T-helper 2 cell treated with Interferon-gamma antibody and Interleukin-4, amounts not matched to agents 5 μg/mL and 100 μg/mL, for 36 hours (primary cell): ENCODE measurements around the gene VSIG4.
A peak's percentile ranks its signal among the peaks of the same experiment; 100 is the strongest.

ENCODE experiments used
- DNase-seq: peaks from one replicate; pipeline ENCODE4 v3.0.0; 2021; ENCODE audit warnings: low spot score
- H3K27ac Mint-ChIP-seq: one replicate; pipeline ENCODE4 v1.8.0; 2021; ENCODE audit warnings: mild to moderate bottlenecking, mixed read lengths
- H3K27me3 Mint-ChIP-seq: one replicate; pipeline ENCODE4 v1.8.0; 2021; ENCODE audit warnings: low read depth, mixed read lengths
- H3K36me3 Mint-ChIP-seq: one replicate; pipeline ENCODE4 v1.8.0; 2021; ENCODE audit warnings: low read depth, mixed read lengths
- H3K4me1 Mint-ChIP-seq: one replicate; pipeline ENCODE4 v1.8.0; 2021; ENCODE audit warnings: low read depth, mixed read lengths
- H3K4me3 Mint-ChIP-seq: one replicate; pipeline ENCODE4 v1.8.0; 2022; ENCODE audit warnings: mild to moderate bottlenecking, moderate library complexity, mixed read lengths
- H3K9me3 Mint-ChIP-seq: one replicate; pipeline ENCODE4 v1.8.0; 2021; ENCODE audit warnings: mixed read lengths

The VSIG4 gene

GRCh38 chrX:66020631-66021334 is 19.1 kb downstream of the VSIG4 start:
- peaks cover 61% of the 10 kb centered on the region for H3K4me1 Mint-ChIP-seq
- peak overlapping the region; percentile 60 for H3K4me3 Mint-ChIP-seq
- no peaks in the 10 kb centered on the region for H3K9me3 Mint-ChIP-seq
- peak overlapping the region; percentile 69 for H3K27ac Mint-ChIP-seq
- DNase-seq = no peak
- peaks cover 32% of the 10 kb centered on the region for H3K36me3 Mint-ChIP-seq
- H3K27me3 Mint-ChIP-seq = no peaks in the 10 kb centered on the region

GRCh38 chrX:66019974-66020373 is 19.9 kb downstream of the VSIG4 start:
- H3K27me3 Mint-ChIP-seq = no peaks in the 10 kb centered on the region
- peak overlapping the region; percentile 60 for H3K4me3 Mint-ChIP-seq
- peak overlapping the region; percentile 21 for H3K27ac Mint-ChIP-seq
- H3K36me3 Mint-ChIP-seq = peaks cover 32% of the 10 kb centered on the region
- DNase-seq = no peak
- no peaks in the 10 kb centered on the region for H3K9me3 Mint-ChIP-seq
- H3K4me1 Mint-ChIP-seq = peaks cover 61% of the 10 kb centered on the region

- Mint-ChIP-seq H3K4me1 (peaks cover 64% of the 10 kb centered on the region), H3K27ac (no peak overlapping the region), H3K27me3 (no peaks in the 10 kb centered on the region), H3K36me3 (peaks cover 32% of the 10 kb centered on the region), H3K9me3 (no peaks in the 10 kb centered on the region), H3K4me3 (peak overlapping the region; percentile 84)
- DNase-seq = no peak
Observed at GRCh38 chrX:66019310-66019652, 20.6 kb downstream of the VSIG4 start.

- Mint-ChIP-seq H3K9me3 (no peaks in the 10 kb centered on the region), H3K27me3 (no peaks in the 10 kb centered on the region), H3K4me3 (peak overlapping the region; percentile 84), H3K36me3 (peaks cover 32% of the 10 kb centered on the region), H3K27ac (no peak overlapping the region), H3K4me1 (peaks cover 64% of the 10 kb centered on the region)
- DNase-seq = no peak
Observed at GRCh38 chrX:66018585-66019309, 21.1 kb downstream of the VSIG4 start.

- H3K36me3 Mint-ChIP-seq = peaks cover 32% of the 10 kb centered on the region
- H3K27ac Mint-ChIP-seq = peak overlapping the region; percentile 90
- H3K4me1 Mint-ChIP-seq = peaks cover 69% of the 10 kb centered on the region
- DNase-seq = no peak
- H3K27me3 Mint-ChIP-seq = no peaks in the 10 kb centered on the region
- H3K4me3 Mint-ChIP-seq = peak overlapping the region; percentile 84
- no peaks in the 10 kb centered on the region for H3K9me3 Mint-ChIP-seq
Observed at GRCh38 chrX:66017659-66018170, 22.2 kb downstream of the VSIG4 start.

- peak overlapping the region; percentile 90 for H3K27ac Mint-ChIP-seq
- H3K27me3 Mint-ChIP-seq = no peaks in the 10 kb centered on the region
- no peaks in the 10 kb centered on the region for H3K9me3 Mint-ChIP-seq
- no peak for DNase-seq
- peaks cover 35% of the 10 kb centered on the region for H3K36me3 Mint-ChIP-seq
- peaks cover 75% of the 10 kb centered on the region for H3K4me1 Mint-ChIP-seq
- peak overlapping the region; percentile 84 for H3K4me3 Mint-ChIP-seq
Observed at GRCh38 chrX:66016905-66017658, 22.8 kb downstream of the VSIG4 start.

GRCh38 chrX:66015900-66016689 is 23.8 kb downstream of the VSIG4 start:
- no peaks in the 10 kb centered on the region for H3K27me3 Mint-ChIP-seq
- peak overlapping the region; percentile 90 for H3K27ac Mint-ChIP-seq
- no peak for DNase-seq
- peaks cover 27% of the 10 kb centered on the region for H3K36me3 Mint-ChIP-seq
- H3K4me1 Mint-ChIP-seq = peaks cover 71% of the 10 kb centered on the region
- H3K9me3 Mint-ChIP-seq = no peaks in the 10 kb centered on the region
- peak overlapping the region; percentile 84 for H3K4me3 Mint-ChIP-seq

GRCh38 chrX:66015152-66015831 is 24.6 kb downstream of the VSIG4 start:
- Mint-ChIP-seq H3K27me3 (no peaks in the 10 kb centered on the region), H3K4me1 (peaks cover 64% of the 10 kb centered on the region), H3K27ac (peak overlapping the region; percentile 88), H3K4me3 (peak overlapping the region; percentile 84), H3K36me3 (peaks cover 21% of the 10 kb centered on the region), H3K9me3 (no peaks in the 10 kb centered on the region)
- peak; percentile 26 for DNase-seq

GRCh38 chrX:66014556-66014955 is 25.3 kb downstream of the VSIG4 start:
- H3K4me1 Mint-ChIP-seq = peaks cover 58% of the 10 kb centered on the region
- no peak for DNase-seq
- peak overlapping the region; percentile 84 for H3K4me3 Mint-ChIP-seq
- no peaks in the 10 kb centered on the region for H3K9me3 Mint-ChIP-seq
- peaks cover 14% of the 10 kb centered on the region for H3K36me3 Mint-ChIP-seq
- H3K27ac Mint-ChIP-seq = peak overlapping the region; percentile 88
- no peaks in the 10 kb centered on the region for H3K27me3 Mint-ChIP-seq

GRCh38 chrX:66014084-66014483 is 25.8 kb downstream of the VSIG4 start:
- Mint-ChIP-seq H3K9me3 (no peaks in the 10 kb centered on the region), H3K36me3 (peaks cover 9% of the 10 kb centered on the region), H3K27me3 (no peaks in the 10 kb centered on the region), H3K4me3 (peak overlapping the region; percentile 36), H3K27ac (no peak overlapping the region), H3K4me1 (peaks cover 53% of the 10 kb centered on the region)
- no peak for DNase-seq

- Mint-ChIP-seq H3K9me3 (no peaks in the 10 kb centered on the region), H3K36me3 (peaks cover 4% of the 10 kb centered on the region), H3K27ac (peak overlapping the region; percentile 26), H3K4me3 (peak overlapping the region; percentile 36), H3K4me1 (peaks cover 48% of the 10 kb centered on the region), H3K27me3 (no peaks in the 10 kb centered on the region)
- DNase-seq = no peak
Observed at GRCh38 chrX:66013194-66013816, 26.6 kb downstream of the VSIG4 start.

GRCh38 chrX:66012094-66012534 is 27.8 kb downstream of the VSIG4 start:
- Mint-ChIP-seq H3K27me3 (no peaks in the 10 kb centered on the region), H3K9me3 (no peaks in the 10 kb centered on the region), H3K4me3 (peak overlapping the region; percentile 57), H3K36me3 (peaks cover 4% of the 10 kb centered on the region), H3K27ac (peak overlapping the region; percentile 66), H3K4me1 (peaks cover 44% of the 10 kb centered on the region)
- peak; percentile 17 for DNase-seq
